HG03571 (cell line): ENCODE results near the gene GPR108.

Experiments
- ATAC-seq: cut with Tn5 transposase; IDR thresholded peaks from one replicate; pipeline ENCODE4 v1.9.1; 2021; ENCODE audit not compliant: unreplicated experiment

Gene GPR108

GRCh38 chr19:6708346-6708745 lies 29.0 kb downstream of the GPR108 start:
- ATAC-seq, result no peak

GRCh38 chr19:6707658-6708018 lies 29.7 kb downstream of the GPR108 start:
- ATAC-seq, result no peak

- no peak for ATAC-seq
Observed at GRCh38 chr19:6707011-6707657, 30.2 kb downstream of the GPR108 start.

- ATAC-seq, result no peak
Observed at GRCh38 chr19:6706633-6706958, 30.8 kb downstream of the GPR108 start.

GRCh38 chr19:6705931-6706632 lies 31.3 kb downstream of the GPR108 start:
- no peak for ATAC-seq

GRCh38 chr19:6700586-6701316 lies 36.6 kb downstream of the GPR108 start:
- ATAC-seq, result no peak

GRCh38 chr19:6699935-6700334 lies 37.4 kb downstream of the GPR108 start:
- ATAC-seq, result no peak

- ATAC-seq, result no peak
Observed at GRCh38 chr19:6697291-6697690, 40.1 kb downstream of the GPR108 start.

- no peak for ATAC-seq
Observed at GRCh38 chr19:6696239-6696820, 41.0 kb downstream of the GPR108 start.

- no peak for ATAC-seq
Observed at GRCh38 chr19:6694147-6694815, 43.1 kb downstream of the GPR108 start.

- ATAC-seq, result no peak
Observed at GRCh38 chr19:6693681-6694080, 43.7 kb downstream of the GPR108 start.

- no peak for ATAC-seq
Observed at GRCh38 chr19:6693056-6693471, 44.3 kb downstream of the GPR108 start.

- no peak for ATAC-seq
Observed at GRCh38 chr19:6692027-6692426, 45.4 kb downstream of the GPR108 start.

- ATAC-seq, result no peak
Observed at GRCh38 chr19:6691342-6691741, 46.0 kb downstream of the GPR108 start.

GRCh38 chr19:6690160-6690885 lies 47.1 kb downstream of the GPR108 start:
- ATAC-seq, result no peak

- ATAC-seq, result no peak
Observed at GRCh38 chr19:6687114-6687513, 50.3 kb downstream of the GPR108 start.

- no peak for ATAC-seq
Observed at GRCh38 chr19:6686628-6686975, 50.8 kb downstream of the GPR108 start.

- no peak for ATAC-seq
Observed at GRCh38 chr19:6685962-6686627, 51.3 kb downstream of the GPR108 start.

GRCh38 chr19:6685482-6685881 lies 51.9 kb downstream of the GPR108 start:
- no peak for ATAC-seq

- no peak for ATAC-seq
Observed at GRCh38 chr19:6683971-6684370, 53.4 kb downstream of the GPR108 start.
